ENCODE results near the gene RHOD.
A peak's percentile ranks its signal among the peaks of the same experiment; 100 is the strongest.

RHOD gene

GRCh38 chr11:67032830-67033551 is 23.7 kb upstream of the RHOD start:
- H3K4me1 ChIP-seq (ENCODE audit: insufficient read depth, insufficient read length) = peaks cover 41% of the 10 kb centered on the region
- H3K9ac ChIP-seq (ENCODE audit: insufficient read length, low read depth) = peak overlapping the region; percentile 22
- peaks cover 7% of the 10 kb centered on the region for H3K27me3 ChIP-seq (ENCODE audit: insufficient read depth, insufficient read length)
- DNase-seq (ENCODE audit: low read depth, low spot score) = no peak
- no peaks in the 10 kb centered on the region for H3K9me3 ChIP-seq (ENCODE audit: insufficient read depth, low read length)
- no peak overlapping the region for H3K4me3 ChIP-seq (ENCODE audit: insufficient read length, low read depth)
- TF ChIP-seq SUZ12 (IDR thresholded peaks at IDR 0.05; ENCODE audit: extremely low read depth, insufficient read depth, insufficient read length) (no peak), ZNF274 (IDR thresholded peaks at IDR 0.05; ENCODE audit: low read depth, low read length) (no peak), YY1 (IDR thresholded peaks at IDR 0.05; ENCODE audit: insufficient read depth, insufficient read length) (no peak)
- H3K36me3 ChIP-seq (ENCODE audit: insufficient read depth, insufficient read length, low read length) = no peaks in the 10 kb centered on the region

GRCh38 chr11:67033661-67034166 is 22.9 kb upstream of the RHOD start:
- Histone ChIP-seq H3K27me3 (ENCODE audit: insufficient read depth, insufficient read length) (peaks cover 7% of the 10 kb centered on the region), H3K9me3 (ENCODE audit: insufficient read depth, low read length) (no peaks in the 10 kb centered on the region), H3K36me3 (ENCODE audit: insufficient read depth, insufficient read length, low read length) (no peaks in the 10 kb centered on the region), H3K4me3 (ENCODE audit: insufficient read length, low read depth) (no peak overlapping the region), H3K4me1 (ENCODE audit: insufficient read depth, insufficient read length) (peaks cover 37% of the 10 kb centered on the region), H3K9ac (ENCODE audit: insufficient read length, low read depth) (no peak overlapping the region)
- TF ChIP-seq SUZ12 (IDR thresholded peaks at IDR 0.05; ENCODE audit: extremely low read depth, insufficient read depth, insufficient read length) (no peak), ZNF274 (IDR thresholded peaks at IDR 0.05; ENCODE audit: low read depth, low read length) (no peak), YY1 (IDR thresholded peaks at IDR 0.05; ENCODE audit: insufficient read depth, insufficient read length) (no peak)
- no peak for DNase-seq (ENCODE audit: low read depth, low spot score)

GRCh38 chr11:67034350-67034749 is 22.3 kb upstream of the RHOD start:
- H3K9me3 ChIP-seq (ENCODE audit: insufficient read depth, low read length) = no peaks in the 10 kb centered on the region
- H3K4me3 ChIP-seq (ENCODE audit: insufficient read length, low read depth) = no peak overlapping the region
- no peak for TF ChIP-seq YY1 (IDR thresholded peaks at IDR 0.05; ENCODE audit: insufficient read depth, insufficient read length)
- no peak for DNase-seq (ENCODE audit: low read depth, low spot score)
- no peak overlapping the region for H3K9ac ChIP-seq (ENCODE audit: insufficient read length, low read depth)
- H3K27me3 ChIP-seq (ENCODE audit: insufficient read depth, insufficient read length) = peaks cover 4% of the 10 kb centered on the region
- peaks cover 31% of the 10 kb centered on the region for H3K4me1 ChIP-seq (ENCODE audit: insufficient read depth, insufficient read length)
- H3K36me3 ChIP-seq (ENCODE audit: insufficient read depth, insufficient read length, low read length) = no peaks in the 10 kb centered on the region

- H3K27me3 ChIP-seq (ENCODE audit: insufficient read depth, insufficient read length) = no peaks in the 10 kb centered on the region
- H3K4me1 ChIP-seq (ENCODE audit: insufficient read depth, insufficient read length) = peaks cover 37% of the 10 kb centered on the region
- DNase-seq (ENCODE audit: low read depth, low spot score) = no peak
- H3K9me3 ChIP-seq (ENCODE audit: insufficient read depth, low read length) = no peaks in the 10 kb centered on the region
- H3K9ac ChIP-seq (ENCODE audit: insufficient read length, low read depth) = no peak overlapping the region
- no peaks in the 10 kb centered on the region for H3K36me3 ChIP-seq (ENCODE audit: insufficient read depth, insufficient read length, low read length)
- no peak overlapping the region for H3K4me3 ChIP-seq (ENCODE audit: insufficient read length, low read depth)
- TF ChIP-seq SUZ12 (IDR thresholded peaks at IDR 0.05; ENCODE audit: extremely low read depth, insufficient read depth, insufficient read length) (no peak), YY1 (IDR thresholded peaks at IDR 0.05; ENCODE audit: insufficient read depth, insufficient read length) (no peak), ZNF274 (IDR thresholded peaks at IDR 0.05; ENCODE audit: low read depth, low read length) (no peak)
Observed at GRCh38 chr11:67040147-67040546, 16.5 kb upstream of the RHOD start.

- no peak for DNase-seq (ENCODE audit: low read depth, low spot score)
- no peak for TF ChIP-seq ZNF274 (IDR thresholded peaks at IDR 0.05; ENCODE audit: low read depth, low read length)
- TF ChIP-seq YY1 (IDR thresholded peaks at IDR 0.05; ENCODE audit: insufficient read depth, insufficient read length) = no peak
- no peak for TF ChIP-seq SUZ12 (IDR thresholded peaks at IDR 0.05; ENCODE audit: extremely low read depth, insufficient read depth, insufficient read length)
- Histone ChIP-seq H3K9ac (ENCODE audit: insufficient read length, low read depth) (no peak overlapping the region), H3K4me1 (ENCODE audit: insufficient read depth, insufficient read length) (peaks cover 44% of the 10 kb centered on the region), H3K9me3 (ENCODE audit: insufficient read depth, low read length) (no peaks in the 10 kb centered on the region), H3K36me3 (ENCODE audit: insufficient read depth, insufficient read length, low read length) (no peaks in the 10 kb centered on the region), H3K4me3 (ENCODE audit: insufficient read length, low read depth) (no peak overlapping the region), H3K27me3 (ENCODE audit: insufficient read depth, insufficient read length) (no peaks in the 10 kb centered on the region)
Observed at GRCh38 chr11:67041602-67042001, 15.0 kb upstream of the RHOD start.

- peaks cover 50% of the 10 kb centered on the region for H3K4me1 ChIP-seq (ENCODE audit: insufficient read depth, insufficient read length)
- no peak overlapping the region for H3K9ac ChIP-seq (ENCODE audit: insufficient read length, low read depth)
Observed at GRCh38 chr11:67043572-67044349, 12.9 kb upstream of the RHOD start.

GRCh38 chr11:67044496-67044895 is 12.2 kb upstream of the RHOD start:
- H3K4me3 ChIP-seq (ENCODE audit: insufficient read length, low read depth) = no peak overlapping the region
- no peaks in the 10 kb centered on the region for H3K36me3 ChIP-seq (ENCODE audit: insufficient read depth, insufficient read length, low read length)
- H3K4me1 ChIP-seq (ENCODE audit: insufficient read depth, insufficient read length) = peaks cover 57% of the 10 kb centered on the region
- no peaks in the 10 kb centered on the region for H3K9me3 ChIP-seq (ENCODE audit: insufficient read depth, low read length)
- TF ChIP-seq SUZ12 (IDR thresholded peaks at IDR 0.05; ENCODE audit: extremely low read depth, insufficient read depth, insufficient read length) = no peak
- no peaks in the 10 kb centered on the region for H3K27me3 ChIP-seq (ENCODE audit: insufficient read depth, insufficient read length)
- DNase-seq (ENCODE audit: low read depth, low spot score) = no peak
- H3K9ac ChIP-seq (ENCODE audit: insufficient read length, low read depth) = no peak overlapping the region

More at GRCh38 chr11:67043572-67044349, 12.9 kb upstream of the RHOD start:
- TF ChIP-seq SUZ12 (IDR thresholded peaks at IDR 0.05; ENCODE audit: extremely low read depth, insufficient read depth, insufficient read length) = no peak
- no peak for TF ChIP-seq ZNF274 (IDR thresholded peaks at IDR 0.05; ENCODE audit: low read depth, low read length)
- TF ChIP-seq YY1 (IDR thresholded peaks at IDR 0.05; ENCODE audit: insufficient read depth, insufficient read length) = no peak
- H3K9me3 ChIP-seq (ENCODE audit: insufficient read depth, low read length) = no peaks in the 10 kb centered on the region
- no peaks in the 10 kb centered on the region for H3K27me3 ChIP-seq (ENCODE audit: insufficient read depth, insufficient read length)
- no peak overlapping the region for H3K4me3 ChIP-seq (ENCODE audit: insufficient read length, low read depth)
- no peak for DNase-seq (ENCODE audit: low read depth, low spot score)
- H3K36me3 ChIP-seq (ENCODE audit: insufficient read depth, insufficient read length, low read length) = no peaks in the 10 kb centered on the region
